Iris pigment epithelial cell (primary cell): ENCODE data around the gene BNC2.

Source experiments
- DNase-seq: peaks from one replicate; pipeline ENCODE4 v3.0.0-alpha.2; 2011; ENCODE audit warnings: low read depth

The BNC2 gene

DNA sequence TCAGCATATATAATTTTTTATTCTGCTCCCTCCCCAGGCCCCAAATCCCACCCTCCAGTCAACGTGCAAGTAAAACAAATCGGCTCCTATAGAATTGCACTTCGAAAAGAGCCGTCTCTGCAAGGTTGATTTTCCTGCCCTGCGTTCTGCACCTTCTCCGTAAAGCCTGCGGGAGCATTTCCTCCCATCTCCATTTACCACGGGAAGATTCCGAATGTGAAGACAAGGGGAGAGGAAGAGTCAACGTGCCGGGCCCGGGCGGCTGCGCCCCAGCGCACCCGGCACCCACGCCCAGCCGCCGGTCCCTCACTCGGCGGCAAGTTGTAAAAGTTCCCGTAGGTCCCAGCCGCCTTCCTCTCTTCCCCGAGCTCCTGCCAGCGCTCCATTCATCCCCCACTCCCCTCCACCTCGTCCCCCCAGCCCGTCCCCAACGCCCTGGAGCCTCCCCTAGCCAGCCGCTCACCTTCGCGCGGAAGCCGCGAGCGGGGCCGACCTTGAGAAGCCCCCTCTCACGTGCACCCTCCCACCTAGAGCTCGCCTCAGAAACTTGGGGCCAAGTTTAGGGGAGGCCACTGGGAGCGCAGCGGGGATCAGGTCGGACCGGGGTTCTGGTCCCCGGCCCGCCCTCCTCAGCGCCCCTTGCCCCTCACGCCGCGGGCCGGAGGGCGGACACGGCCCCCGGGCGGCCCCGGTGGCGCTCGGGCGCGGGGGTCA lies 431 bp downstream of the BNC2 start:
- no peak for DNase-seq

DNA sequence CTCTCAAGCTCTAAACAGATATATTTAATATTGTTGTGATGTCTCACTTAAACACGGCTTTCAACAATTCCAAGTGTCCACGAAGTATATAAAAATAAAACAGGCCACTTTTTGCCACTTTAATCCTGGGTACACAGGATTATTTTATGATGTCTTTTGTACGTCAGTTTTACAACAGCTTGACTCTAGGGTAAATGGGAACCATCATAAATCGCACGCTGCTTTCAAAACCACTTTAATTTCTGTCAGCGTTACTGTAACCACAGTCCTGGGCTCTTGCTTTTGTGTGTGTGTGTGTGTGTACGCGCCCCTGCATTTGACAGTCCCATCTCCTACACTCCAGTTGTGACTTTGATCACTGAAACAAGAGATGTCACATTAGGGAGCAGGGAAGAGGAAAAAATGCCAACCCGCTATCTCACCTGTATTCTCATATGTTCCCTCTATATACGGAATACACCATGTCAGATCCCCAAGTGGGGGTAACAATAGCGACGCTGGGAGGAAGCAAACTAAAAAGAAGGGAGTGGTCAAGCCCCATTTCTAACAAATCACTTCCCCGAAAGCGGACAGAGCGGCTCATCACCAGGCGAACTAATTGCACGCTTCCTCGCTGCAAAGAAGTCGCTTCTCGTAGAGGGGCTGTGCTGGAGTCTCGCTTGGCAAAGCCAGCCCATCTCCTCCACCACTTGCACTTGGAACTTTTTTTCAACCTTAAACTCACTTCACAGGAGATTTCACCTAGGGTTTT lies 1.2 kb downstream of the BNC2 start:
- peak; percentile 64 for DNase-seq

DNA sequence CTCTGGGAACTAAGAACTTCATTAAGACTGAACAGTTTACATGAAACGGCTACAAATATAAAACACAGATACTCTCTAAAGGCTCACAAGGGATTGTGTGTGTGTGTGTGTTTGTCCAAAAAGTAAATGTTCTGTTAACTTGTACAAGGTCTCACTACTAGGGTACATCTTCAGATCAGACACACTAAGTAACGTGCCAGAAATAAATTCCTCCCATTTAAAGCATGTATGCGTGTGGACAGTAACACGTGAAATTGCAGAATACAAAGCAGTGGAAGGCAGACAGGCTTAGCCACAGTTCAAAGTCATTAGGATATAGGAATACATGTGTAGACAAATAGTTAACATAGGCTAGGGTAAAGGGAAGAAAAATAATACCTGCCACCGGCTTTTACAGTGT lies 1.8 kb downstream of the BNC2 start:
- DNase-seq, result peak; percentile 51

DNA sequence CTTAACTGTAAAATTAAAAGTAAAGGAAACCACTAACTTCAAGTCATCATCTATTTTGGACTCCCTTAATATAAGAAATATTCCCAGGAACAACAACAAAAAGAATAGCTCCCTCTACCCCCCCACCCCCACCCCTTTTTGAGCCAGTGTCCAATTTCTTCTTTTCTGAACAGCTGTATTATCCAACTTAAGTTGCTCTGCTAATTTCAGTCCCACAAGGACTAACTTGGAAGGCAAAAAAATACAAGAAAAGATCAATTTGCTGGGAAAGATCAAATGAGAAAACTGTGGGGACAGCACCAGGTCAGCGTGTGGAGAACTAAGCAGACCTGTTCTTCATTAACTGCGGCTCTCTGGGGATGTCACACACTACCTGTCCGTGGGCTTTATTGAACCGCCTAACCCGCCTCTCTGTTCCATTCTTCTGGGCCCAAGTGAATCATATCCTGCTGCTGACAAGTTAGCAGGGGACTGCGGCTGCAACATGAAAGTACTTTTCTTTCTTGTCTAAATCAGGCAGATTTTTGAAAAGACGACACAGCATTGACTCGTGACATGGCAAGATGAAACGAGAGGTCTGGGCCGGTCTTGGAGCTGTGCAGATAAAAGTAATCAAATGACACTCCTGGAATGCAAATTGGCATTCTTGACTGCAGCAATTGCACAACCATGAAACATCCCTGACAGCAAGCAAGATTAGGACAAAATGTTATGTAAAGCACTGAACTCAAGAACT lies 2.7 kb downstream of the BNC2 start:
- peak; percentile 93 for DNase-seq

DNA sequence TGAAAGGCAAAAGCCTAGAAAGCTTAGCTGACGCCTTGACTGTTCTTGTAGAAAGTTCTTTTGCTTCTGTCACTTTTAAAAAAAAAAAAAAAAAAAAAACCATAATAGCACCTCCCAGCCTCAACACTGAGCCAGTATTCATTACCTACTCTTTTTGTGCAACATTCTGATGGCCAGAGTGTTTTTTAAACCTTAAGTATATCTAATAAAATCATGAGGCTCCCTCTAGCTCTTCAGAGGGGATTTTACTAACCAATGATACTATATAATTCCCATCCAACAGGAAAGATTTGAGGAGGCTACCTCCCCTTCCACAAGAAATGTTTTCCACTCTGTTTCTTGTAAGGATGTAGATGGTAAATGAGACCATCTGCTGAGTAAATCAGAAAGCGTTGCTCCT lies 3.9 kb downstream of the BNC2 start:
- DNase-seq, result no peak

DNA sequence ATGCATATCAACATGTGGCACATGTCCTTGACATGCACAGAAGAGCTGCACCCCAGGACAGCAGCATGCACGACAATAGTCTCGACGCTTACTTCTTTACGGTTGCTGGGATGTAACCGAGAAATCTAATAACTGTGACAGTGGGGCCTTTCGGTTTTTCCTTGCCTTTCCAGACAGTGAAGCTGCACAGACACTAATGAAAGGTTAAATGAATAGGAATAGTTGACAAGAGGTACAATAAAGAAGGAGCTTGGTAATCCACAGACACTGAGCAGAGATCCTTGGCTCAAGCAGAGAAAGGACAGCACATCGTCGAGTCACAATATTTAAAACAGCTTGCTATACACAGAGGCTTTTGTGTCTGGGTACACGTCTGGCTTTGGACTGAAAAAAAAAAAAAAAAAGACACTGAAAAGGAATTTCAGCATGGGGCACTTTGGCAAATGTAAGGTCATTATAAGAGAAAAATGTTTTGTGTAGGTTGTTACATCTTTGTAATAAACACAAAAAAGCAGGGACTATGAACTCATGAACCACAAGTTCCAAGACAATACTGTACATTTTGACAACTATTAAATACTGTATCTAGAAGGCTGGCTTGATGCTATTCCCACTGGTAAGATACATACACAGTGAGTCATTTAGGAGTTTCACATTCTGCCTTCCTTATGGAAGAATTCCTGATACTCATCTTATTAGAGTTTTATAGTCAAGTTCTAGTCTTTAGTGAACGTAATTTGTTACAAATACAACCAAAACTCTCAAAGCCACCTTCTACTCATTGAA lies 5.6 kb downstream of the BNC2 start:
- peak; percentile 59 for DNase-seq

DNA sequence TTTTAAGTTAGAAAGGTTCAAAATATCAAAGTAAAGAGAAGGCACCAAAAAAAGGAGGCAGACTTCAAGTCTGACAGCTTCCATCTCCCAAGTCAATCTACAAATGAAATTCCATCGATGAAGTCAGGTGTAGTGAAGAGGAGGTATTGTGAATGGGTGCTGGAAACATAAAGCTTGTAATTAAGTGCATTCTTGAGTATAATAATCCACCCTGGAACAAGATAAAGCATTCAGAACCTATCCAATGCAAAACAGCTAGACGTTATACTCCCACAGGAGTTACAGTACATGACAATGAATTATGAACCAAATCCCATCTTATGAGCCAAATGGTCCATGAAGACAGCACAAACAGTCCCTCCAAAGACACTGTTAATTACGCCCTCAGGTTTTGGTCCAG lies 22.3 kb downstream of the BNC2 start:
- DNase-seq, result no peak

DNA sequence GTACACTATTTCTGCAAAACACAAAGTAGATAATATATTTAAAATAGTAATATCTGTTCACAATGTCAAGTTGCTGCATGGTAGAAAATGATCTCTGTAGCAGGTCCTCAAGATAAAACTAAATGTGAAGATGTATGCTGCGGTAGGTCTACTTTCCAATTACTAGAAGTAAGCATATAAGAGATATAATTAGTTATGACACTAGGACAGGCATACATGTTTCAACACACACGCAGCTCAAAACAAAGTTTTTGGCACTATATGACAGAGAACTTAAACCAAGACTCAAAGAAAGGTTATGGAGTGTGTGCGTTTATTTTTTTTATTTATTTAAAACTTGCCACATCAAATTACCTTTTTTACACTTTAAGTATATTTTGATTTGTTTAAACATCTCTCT lies 23.5 kb downstream of the BNC2 start:
- no peak for DNase-seq

DNA sequence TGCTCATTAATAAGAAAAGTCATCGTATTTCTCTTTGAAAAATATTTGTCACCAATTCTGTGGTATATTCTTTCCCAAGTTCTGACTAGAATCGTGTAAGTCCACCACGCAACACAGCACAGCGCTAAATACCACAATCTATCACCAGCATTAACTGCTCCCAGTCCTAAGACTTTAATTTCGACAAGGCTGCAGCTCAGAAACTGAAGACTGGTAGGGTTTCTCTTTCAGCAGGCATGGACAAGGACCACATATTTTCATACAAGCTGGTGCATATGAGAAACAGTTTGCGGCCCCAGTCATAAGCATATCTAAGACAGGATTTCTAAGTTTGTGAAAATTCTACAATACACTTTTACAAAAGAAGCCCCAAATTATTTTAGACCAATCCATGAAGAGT lies 24.1 kb downstream of the BNC2 start:
- DNase-seq, result no peak

DNA sequence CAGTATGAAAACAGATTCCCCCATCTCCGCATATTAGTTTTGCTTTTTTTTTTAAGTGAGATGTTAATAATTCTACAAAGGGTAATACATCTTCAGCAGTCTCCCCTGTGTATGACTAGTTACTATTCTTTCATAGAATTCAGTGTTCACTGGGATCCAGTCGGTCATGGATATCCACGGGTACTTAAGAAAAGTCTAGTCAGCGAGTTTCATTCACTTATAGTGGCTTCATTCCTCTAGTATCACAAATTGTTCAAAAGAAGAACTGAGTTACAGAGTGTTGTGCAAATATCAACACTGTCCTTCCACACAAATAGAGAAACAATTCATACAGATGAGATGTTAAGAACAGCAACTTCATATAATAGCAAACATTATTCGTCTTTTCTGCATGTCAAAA lies 35.7 kb downstream of the BNC2 start:
- DNase-seq, result no peak

DNA sequence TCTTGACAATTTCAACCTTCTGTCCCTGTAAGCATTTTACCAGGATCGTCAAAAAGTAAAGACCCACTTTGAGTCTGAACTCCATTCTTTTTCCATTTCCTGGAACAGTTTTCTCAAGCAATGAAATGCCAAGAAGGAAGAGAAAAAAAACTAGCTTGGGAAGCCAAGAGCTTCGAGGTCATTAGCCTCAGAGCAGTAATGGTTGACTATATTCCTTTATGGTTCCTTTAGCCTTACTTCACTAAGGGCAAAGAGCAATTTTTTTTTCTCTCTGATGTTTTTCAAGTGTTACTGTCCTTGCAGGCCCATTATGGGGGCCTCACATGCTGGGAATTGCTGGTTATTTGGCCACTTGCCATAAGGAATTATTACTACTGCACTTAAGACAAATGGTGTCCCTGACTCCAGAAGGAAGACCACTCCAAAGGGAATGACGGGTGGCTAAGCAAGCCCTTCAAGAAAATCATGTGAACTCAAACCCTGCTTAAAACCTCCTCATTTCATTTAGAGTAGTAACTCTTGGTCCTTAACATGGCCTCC lies 37.1 kb downstream of the BNC2 start:
- DNase-seq, result no peak

DNA sequence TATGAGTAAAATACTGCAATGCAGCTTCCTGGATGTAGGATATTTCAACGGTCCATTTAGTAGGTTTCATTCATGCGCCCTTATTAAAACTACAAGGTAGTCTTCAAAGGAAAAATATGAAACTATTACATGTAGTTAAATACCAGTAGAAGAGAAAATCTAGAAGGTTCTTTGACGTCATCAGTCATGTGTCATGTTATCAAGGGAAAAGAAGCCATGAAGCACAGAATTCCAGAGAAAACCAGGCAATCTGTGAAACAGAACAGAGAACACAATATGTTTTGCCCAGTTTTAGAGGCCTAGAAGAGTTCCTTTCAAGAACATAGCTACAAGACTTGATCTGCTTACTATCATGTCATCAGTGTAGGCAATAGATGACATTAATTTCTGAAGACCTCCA lies 38.4 kb downstream of the BNC2 start:
- DNase-seq, result no peak

DNA sequence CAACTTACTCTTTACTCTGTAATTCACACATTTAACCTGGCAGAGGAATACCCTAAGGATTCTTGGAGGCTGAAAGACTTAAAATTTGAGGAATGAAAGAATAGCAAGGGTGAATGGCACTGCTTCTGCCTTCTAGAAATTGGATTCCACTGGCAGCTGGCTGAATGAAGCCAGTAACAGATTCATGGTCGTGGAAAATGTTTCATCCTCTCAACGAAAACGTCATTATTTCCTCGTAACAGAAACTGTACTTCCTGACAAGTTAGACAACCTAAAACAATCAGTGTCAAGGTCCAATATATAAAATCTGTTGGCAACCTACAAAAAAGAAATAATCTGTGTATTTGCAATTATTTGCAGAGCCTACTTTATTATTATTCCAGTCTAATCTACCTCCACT lies 39.7 kb downstream of the BNC2 start:
- DNase-seq, result no peak

DNA sequence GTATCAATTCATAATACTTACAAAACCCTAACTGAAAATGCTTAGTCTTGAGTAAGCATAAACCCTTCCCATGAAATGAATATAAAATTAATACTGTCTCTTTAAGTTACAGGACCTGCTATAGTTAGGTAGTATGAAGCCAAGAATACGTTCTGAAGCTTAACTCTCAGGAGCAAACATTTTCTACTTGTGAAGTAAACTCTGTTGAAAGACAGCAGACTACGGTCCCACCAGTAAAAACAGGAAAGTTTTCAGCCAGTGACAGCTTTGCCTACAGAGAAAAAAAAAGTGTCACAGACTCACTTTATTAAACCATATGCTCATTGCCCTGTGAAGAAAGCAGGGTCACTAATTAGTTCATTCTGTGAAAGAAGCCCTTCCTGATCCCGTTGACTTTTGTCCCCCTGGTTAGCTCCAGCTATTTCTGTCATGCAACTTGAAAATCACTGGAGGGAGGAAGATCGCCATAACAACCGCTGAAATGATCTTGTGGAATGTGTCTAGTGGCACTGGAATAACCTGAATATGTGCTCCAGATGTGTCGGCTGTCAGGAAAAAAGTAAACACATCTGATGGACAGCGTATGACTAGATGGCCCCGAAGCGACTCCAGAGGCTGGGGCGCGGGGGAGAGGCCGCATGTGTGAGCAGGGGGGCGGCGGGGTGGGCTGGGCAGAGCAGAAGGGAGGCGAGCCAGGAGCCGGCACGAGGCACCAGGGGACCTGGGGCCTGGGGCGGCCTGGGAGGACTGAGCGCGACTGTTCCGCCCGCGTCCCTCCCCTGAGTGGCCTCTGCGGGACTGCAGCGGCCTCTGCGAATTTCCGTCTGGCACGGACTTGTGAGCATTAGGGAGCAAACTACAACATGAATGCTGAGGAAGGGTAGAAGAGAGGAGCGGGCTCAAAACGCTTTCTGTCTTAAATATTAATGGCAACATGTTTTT lies 41.9 kb downstream of the BNC2 start:
- DNase-seq, result peak; percentile 55

DNA sequence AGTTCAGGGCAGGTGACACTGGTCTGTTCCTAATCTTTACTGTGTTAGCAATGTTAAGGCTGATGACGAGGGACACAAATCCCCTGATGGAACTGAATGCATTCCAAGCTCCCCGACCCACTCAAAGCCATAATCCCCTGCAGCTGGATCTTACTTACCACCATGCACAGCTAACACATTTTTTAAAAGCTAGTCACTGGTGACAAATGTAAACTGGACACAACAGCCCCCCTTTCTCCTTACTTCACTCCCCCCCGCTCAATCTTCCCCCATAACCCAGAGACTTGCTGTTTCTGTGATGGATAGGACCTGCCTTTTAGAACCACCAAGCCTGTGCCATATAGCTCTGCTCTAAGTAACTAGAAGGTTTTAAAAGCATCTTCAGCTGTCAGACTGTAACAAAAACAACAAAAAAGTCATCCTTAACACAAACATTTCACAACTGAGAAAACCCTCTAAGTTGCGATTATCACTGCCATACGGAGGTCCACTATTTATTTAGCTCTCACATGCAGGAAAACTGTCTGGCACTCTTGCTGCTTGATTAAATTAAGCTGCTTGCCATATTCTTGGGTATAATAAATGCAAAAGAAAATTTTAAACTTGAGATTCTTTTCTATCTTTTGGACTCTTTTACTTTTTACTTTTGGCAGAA lies 44.4 kb downstream of the BNC2 start:
- DNase-seq, result peak; percentile 94

DNA sequence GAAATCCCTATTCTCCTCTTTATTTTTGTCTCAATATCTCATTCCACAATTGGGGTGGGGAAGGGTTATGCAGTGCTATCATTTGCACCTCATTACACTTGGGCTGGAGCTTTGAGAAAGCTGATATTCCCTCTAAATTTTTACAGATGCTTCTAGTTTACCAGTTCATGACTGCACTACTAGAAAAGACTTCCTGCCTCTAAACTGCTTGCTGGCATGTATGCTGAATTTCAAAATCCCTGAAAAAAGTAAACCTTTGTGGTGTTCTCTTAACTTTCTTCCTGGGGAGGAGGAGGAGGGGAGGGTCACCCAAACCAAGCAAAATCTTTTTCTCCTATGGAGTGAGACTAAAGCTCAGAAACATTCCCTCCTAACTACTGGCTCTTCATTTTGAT lies 45.1 kb downstream of the BNC2 start:
- DNase-seq, result peak; percentile 68

DNA sequence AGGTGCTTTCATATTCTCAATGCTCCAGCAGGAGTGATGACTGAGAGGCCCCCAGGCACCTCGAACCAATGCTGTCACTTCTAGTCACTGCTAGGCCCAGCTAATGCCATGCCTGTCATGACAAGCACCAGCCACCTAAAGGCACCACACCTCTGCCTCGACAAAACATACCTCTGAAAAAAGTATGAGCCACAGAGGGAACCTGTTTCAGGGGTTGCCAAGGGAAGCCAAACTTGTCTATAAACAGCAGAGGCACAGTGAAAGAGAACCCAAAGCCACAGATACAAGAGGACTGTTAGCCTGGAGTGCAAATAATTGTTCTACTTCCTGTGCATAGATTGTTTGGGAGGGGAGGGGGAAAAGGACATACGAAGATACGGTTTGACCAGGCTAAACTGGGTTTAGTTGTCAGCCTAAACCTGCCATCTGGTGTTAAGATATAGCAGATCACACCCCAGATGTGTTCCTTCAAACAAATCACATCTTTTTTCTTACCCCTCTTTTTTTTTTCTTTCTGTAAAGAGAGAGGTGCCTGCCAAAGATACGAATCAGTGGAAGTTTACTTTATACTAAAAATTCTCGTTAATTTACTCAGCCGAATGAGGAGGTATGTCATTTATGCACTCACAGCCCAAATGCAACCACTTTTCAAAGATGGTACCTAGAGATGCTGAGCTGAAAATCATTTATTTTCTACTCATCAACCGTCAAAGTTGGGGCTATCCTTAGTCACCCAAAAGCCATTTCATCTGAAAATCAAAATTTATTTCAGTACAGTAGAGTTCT lies 45.7 kb downstream of the BNC2 start:
- DNase-seq, result peak; percentile 72

DNA sequence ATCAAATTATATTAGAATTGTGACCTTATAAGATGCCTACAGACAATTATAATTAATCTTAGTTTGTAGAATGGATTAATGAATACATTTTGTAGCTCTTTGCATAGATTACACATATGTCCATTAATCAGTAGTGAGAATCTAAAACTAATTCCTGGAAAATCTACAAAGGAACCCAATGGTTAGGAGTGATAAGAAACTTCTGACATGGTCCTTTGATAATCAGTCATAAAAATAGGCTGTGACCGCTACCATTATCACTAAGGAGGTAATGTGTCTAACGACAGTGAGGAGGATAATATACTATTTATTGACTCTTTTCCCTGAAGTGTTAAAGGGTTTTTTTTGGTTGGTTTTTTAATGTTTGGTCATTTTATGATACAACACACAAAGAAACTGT lies 46.6 kb downstream of the BNC2 start:
- DNase-seq, result no peak

DNA sequence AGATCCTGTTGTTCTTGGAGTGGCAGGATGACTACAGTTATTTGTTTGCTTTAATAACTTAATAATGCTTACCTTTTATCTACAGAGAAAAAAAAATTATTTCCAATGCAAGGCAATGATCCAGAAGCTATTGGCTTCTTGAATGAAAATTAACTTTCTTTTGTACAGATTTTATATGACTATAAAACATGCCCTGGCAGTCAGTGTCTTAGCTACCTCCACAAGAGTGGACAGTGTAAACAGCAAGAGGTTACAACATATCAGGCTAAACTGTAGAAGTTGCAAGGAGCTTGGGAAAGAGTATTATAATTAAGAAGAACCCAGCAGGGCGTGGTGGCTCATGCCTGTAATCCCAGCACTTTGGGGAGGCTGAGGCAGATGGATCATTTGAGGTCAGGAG lies 49.1 kb downstream of the BNC2 start:
- no peak for DNase-seq

DNA sequence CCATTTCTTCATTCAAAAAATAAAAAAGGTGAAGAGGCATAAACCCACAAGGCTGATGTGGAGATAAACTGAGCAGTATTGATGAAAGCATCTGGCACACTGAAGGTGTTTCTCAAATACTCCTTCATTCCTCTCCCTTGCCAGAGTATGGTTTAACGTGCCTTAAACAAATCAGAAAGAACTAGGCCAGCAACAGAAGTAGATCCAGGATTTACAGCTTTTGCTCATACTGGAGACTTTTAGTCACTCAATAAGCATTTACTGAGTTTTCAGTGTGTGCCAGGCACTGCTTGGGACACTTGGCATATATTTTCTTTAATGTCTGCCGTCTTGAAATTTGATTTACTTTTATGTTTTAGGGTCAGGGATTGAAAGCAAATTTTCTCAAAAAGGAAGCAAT lies 53.0 kb downstream of the BNC2 start:
- no peak for DNase-seq
